ENCODE results near the gene ZBTB32.

ZBTB32 gene

DNA sequence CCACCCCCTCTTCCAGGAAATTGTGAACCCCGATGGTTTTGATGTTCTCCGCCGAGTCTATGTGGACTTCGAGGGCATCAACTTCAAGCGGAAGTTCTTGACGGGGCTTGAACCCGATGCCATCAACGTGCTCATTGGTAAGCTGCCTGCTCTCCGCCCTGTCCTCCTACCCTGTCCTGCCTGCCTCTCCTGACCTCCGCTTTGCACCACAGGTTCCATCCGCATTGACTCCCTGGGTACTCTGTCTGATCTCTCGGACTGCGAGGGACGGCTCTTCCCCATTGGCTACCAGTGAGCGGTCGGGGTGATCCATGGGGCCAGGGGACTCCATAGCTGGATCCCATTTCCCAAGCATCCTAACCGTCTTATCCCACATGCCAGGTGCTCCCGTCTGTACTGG, 26.0 kb downstream of the ZBTB32 start:
- Mint-ChIP-seq H3K4me1 (no peaks in the 10 kb centered on the region), H3K9me3 (no peaks in the 10 kb centered on the region), H3K27me3 (no peaks in the 10 kb centered on the region), H3K27ac (peak overlapping the region; percentile 77), H3K36me3 (peaks cover 63% of the 10 kb centered on the region), H3K4me3 (no peak overlapping the region)
- CTCF ChIA-PET: no interaction called here
- no peak for DNase-seq

DNA sequence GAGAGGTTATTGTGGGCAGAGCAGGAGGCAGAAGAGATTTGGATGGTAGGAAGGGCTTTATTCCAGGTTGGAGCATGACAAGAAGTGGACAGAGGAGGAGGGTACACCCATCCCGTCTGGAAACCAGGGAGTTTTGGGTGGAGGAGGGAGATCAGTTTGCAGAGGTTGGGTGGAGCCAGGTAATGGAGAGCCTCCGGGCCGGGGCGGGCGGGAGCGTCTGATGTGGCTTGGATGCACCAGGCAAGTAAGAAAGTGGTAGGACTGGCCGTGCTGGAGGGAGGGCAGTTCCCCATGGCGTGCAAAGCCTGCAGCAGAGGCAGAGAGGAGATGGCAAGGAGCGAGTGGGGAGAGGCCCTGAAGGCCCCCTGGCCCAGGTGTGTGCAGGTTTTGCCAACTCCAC, 27.0 kb downstream of the ZBTB32 start:
- no peak for DNase-seq
- Mint-ChIP-seq H3K9me3 (no peaks in the 10 kb centered on the region), H3K4me1 (peaks cover 3% of the 10 kb centered on the region), H3K36me3 (peaks cover 60% of the 10 kb centered on the region), H3K27me3 (no peaks in the 10 kb centered on the region), H3K27ac (no peak overlapping the region), H3K4me3 (no peak overlapping the region)
- CTCF ChIA-PET: no interaction called here

DNA sequence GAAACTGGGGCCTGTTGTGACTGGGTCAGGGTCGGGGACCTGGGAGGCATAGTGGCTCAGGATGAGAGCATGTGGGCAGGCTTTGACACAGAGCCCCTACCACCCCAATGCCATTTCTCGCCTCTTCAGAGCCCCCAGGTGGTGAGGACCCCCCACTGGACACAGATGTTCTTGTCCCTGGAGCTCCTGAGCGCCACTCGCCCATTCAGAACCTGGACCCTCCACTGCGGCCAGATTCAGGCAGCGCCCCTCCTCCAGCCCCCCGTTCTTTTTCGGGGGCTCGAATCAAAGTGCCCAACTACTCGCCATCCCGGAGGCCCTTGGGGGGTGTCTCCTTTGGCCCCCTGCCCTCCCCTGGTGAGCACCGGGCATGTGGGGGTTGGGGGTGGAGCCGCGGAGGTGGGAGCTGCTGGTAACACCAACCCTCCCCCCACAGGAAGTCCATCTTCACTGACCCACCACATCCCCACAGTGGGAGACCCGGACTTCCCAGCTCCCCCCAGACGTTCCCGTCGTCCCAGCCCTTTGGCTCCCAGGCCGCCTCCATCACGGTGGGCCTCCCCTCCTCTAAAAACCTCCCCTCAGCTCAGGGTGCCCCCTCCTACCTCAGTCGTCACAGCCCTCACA, 27.5 kb downstream of the ZBTB32 start:
- H3K4me3 Mint-ChIP-seq: no peak overlapping the region
- no peaks in the 10 kb centered on the region for H3K9me3 Mint-ChIP-seq
- peaks cover 60% of the 10 kb centered on the region for H3K36me3 Mint-ChIP-seq
- H3K27me3 Mint-ChIP-seq: no peaks in the 10 kb centered on the region
- no peak overlapping the region for H3K27ac Mint-ChIP-seq
- peaks cover 9% of the 10 kb centered on the region for H3K4me1 Mint-ChIP-seq
- CTCF ChIA-PET: no interaction called here
- no peak for DNase-seq

DNA sequence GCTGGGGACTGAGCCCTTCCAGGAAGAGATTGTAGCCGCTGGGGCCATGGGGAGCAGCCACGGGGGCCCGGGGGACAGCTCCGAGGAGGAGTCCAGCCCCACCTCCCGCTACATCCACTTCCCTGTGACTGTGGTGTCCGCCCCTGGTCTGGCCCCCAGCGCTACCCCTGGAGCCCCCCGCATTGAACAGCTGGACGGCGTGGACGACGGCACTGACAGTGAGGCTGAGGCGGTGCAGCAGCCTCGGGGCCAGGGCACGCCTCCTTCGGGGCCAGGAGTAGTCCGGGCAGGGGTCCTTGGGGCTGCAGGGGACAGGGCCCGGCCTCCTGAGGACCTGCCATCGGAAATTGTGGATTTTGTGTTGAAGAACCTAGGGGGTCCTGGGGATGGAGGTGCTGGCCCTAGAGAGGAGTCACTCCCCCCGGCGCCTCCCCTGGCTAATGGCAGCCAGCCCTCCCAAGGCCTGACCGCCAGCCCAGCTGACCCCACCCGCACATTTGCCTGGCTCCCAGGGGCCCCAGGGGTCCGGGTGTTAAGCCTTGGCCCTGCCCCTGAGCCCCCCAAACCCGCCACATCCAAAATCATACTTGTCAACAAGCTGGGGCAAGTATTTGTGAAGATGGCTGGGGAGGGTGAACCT, 28.3 kb downstream of the ZBTB32 start:
- no peaks in the 10 kb centered on the region for H3K9me3 Mint-ChIP-seq
- H3K27ac Mint-ChIP-seq: no peak overlapping the region
- H3K4me3 Mint-ChIP-seq: no peak overlapping the region
- H3K4me1 Mint-ChIP-seq: peaks cover 16% of the 10 kb centered on the region
- DNase-seq: no peak
- H3K27me3 Mint-ChIP-seq: no peaks in the 10 kb centered on the region
- H3K36me3 Mint-ChIP-seq: peaks cover 59% of the 10 kb centered on the region
- CTCF ChIA-PET: no interaction called here

DNA sequence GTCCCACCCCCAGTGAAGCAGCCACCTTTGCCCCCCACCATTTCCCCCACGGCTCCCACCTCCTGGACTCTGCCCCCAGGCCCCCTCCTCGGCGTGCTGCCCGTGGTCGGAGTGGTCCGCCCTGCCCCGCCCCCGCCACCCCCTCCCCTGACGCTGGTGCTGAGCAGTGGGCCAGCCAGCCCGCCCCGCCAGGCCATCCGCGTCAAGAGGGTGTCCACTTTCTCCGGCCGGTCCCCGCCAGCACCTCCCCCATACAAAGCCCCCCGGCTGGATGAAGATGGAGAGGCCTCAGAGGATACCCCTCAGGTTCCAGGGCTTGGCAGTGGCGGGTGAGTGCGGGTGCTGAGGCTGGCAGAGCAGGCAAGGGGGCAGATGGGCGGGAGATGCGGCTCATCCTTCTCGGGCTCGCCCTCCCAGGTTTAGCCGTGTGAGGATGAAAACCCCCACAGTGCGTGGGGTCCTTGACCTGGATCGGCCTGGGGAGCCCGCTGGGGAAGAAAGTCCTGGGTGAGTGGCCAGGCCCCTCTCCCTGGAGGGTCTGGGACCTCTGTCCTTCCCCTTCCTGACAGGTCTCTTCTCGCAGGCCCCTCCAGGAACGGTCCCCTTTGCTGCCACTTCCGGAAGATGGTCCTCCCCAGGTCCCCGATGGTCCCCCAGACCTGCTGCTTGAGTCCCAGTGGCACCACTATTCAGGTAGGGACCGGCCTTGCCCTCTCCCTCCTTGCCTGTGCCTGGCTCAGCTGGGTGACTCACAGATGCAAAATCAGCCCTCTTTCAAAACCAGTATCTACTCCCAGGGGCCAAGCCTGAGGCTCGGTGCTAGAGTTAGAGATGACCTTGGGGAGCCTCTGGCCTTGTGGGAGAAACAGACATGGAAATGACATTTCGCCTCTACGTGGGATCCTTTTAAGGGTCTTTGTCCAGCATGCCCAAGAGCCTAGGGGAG, 29.1 kb downstream of the ZBTB32 start:
- Mint-ChIP-seq H3K27ac (no peak overlapping the region), H3K4me3 (no peak overlapping the region), H3K9me3 (no peaks in the 10 kb centered on the region), H3K36me3 (peaks cover 58% of the 10 kb centered on the region), H3K27me3 (no peaks in the 10 kb centered on the region), H3K4me1 (peaks cover 16% of the 10 kb centered on the region)
- CTCF ChIA-PET: interaction anchor here (1.4 kb wide), 1 partner anchor 37 kb away, joined by 3 read pairs; no protein-coding TSS in a partner anchor
- DNase-seq: no peak

DNA sequence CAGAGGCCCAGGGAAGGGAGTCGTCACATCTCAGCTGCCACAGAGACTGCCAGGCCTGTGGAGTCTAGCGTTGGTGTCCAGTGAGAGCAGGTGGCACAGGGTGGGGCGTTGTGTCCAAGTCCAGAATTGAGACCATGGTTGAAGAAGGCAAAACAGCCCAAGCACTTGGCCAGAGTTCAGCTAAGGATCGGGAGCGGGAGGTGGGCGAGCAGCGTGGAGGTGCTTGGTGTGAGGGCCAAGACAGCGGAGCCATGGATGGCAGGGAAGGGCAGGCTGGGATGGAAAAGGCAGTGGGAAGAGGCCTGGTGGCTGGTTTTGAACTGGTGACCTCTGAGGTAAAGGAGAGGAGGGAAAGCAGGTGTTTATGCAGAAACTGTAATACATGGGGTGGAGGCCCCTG, 29.9 kb downstream of the ZBTB32 start:
- no peaks in the 10 kb centered on the region for H3K9me3 Mint-ChIP-seq
- DNase-seq: no peak
- no peak overlapping the region for H3K27ac Mint-ChIP-seq
- H3K4me3 Mint-ChIP-seq: no peak overlapping the region
- CTCF ChIA-PET: interaction anchor here (1.4 kb wide), 1 partner anchor 38 kb away, joined by 3 read pairs; no protein-coding TSS in a partner anchor
- H3K36me3 Mint-ChIP-seq: peaks cover 53% of the 10 kb centered on the region
- peaks cover 21% of the 10 kb centered on the region for H3K4me1 Mint-ChIP-seq
- no peaks in the 10 kb centered on the region for H3K27me3 Mint-ChIP-seq

DNA sequence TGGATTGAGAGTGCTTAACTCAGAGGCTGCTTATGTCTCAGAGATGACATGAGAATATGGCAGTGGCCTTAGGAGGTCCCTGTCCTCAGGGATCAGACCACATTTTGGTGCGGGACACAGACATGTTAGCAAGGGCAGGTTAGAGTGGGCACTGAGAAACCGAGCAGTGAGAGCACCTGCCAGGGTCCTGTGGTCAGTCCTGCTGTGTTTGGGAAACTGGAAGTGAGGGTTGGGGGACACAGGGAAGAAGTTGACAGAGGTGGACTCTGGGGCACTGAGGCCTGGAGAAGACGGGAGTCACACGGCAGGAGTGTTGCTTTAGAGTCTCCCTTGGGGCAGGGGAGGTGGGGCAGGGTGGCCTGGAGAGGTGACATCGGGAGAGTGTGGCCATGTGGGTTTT, 30.5 kb downstream of the ZBTB32 start:
- no peak for DNase-seq
- no peak overlapping the region for H3K4me3 Mint-ChIP-seq
- CTCF ChIA-PET: interaction anchor here (1.4 kb wide), 1 partner anchor 38 kb away, joined by 3 read pairs; no protein-coding TSS in a partner anchor
- H3K4me1 Mint-ChIP-seq: peaks cover 24% of the 10 kb centered on the region
- no peaks in the 10 kb centered on the region for H3K9me3 Mint-ChIP-seq
- peak overlapping the region; percentile 19 for H3K27ac Mint-ChIP-seq
- peaks cover 52% of the 10 kb centered on the region for H3K36me3 Mint-ChIP-seq
- no peaks in the 10 kb centered on the region for H3K27me3 Mint-ChIP-seq

DNA sequence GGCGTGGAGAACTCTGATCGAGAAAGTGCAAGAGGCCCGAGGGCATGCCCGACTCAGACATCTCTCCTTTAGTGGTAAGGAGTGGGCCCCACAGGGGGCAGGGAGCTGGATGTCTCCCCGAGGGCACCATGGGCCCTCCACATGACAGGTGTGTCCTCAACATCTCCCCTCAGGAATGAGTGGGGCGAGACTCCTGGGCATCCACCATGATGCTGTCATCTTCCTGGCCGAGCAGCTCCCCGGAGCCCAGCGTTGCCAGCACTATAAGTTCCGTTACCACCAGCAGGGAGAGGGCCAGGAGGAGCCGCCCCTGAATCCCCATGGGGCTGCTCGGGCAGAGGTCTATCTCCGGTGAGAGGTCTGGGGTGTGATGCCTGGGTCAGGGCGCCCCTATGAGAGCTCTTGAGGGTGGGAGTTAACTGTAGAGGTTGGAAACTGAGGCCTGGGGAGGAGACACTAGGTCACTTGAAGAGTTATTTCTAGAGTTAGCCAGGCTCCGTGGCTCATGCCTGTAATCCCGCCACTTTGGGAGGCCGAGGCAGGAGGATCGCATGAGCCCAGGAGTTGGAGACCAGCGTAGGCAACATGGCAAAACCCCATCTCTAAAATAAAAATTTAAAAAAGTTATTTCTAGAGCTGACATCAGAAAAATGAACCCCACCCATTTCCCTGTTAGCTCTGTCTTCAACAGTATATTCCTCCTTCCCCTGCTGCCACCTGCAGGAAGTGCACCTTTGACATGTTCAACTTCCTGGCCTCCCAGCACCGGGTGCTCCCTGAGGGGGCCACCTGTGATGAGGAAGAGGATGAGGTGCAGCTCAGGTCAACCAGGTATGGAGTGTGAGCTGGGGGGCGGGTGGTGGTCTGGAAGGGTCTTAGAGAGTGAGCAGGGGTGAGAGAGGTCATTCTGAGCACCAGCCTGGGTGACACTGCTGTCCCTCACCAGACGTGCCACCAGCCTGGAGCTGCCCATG, 32.8 kb downstream of the ZBTB32 start:
- H3K4me1 Mint-ChIP-seq: peaks cover 34% of the 10 kb centered on the region
- no peak overlapping the region for H3K4me3 Mint-ChIP-seq
- DNase-seq: peak; percentile 59
- CTCF ChIA-PET: interaction anchor here (0.6 to 1.9 kb wide), 7 partner anchors 11 to 89 kb away, joined by 3 to 11 read pairs (median 5); partner anchors contain the start of genes COX6B1 and LIN37
- no peaks in the 10 kb centered on the region for H3K27me3 Mint-ChIP-seq
- no peaks in the 10 kb centered on the region for H3K9me3 Mint-ChIP-seq
- peaks cover 37% of the 10 kb centered on the region for H3K36me3 Mint-ChIP-seq
- H3K27ac Mint-ChIP-seq: peak overlapping the region; percentile 74

DNA sequence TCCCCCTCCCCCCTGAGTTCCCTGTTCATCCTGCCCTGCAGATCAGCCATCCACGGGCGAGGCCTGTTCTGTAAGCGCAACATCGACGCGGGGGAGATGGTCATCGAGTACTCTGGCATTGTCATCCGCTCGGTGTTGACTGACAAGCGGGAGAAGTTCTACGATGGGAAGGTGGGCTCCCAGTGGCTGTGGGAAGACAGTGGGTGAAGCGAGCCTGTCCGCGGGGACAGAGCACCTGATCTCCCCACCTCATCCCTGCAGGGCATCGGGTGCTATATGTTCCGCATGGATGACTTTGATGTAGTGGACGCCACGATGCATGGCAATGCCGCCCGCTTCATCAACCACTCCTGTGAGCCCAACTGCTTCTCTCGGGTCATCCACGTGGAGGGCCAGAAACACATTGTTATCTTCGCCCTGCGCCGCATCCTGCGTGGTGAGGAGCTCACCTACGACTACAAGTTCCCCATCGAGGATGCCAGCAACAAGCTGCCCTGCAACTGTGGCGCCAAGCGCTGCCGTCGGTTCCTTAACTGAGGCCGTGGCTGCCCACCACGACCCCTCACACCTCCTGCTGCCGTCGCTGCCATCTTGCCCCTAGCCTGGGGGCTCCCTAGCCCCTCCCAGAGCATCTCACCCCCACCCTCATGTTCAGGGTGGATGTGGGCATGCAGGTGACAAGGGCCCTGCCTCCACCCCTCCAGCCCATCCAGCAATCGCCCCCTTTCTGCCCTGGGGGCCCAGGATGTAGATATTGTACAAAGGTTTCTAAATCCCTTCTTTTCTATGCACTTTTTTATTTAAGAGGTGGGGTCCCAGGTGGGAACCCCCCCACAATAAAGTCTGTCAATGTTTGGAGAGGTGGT, 33.9 kb downstream of the ZBTB32 start:
- peaks cover 42% of the 10 kb centered on the region for H3K36me3 Mint-ChIP-seq
- H3K4me3 Mint-ChIP-seq: no peak overlapping the region
- CTCF ChIA-PET: interaction anchor here (1.1 to 1.9 kb wide), 6 partner anchors 10 to 90 kb away, joined by 3 to 8 read pairs (median 4); partner anchors contain the start of genes COX6B1 and LIN37
- no peak for DNase-seq
- H3K4me1 Mint-ChIP-seq: peaks cover 44% of the 10 kb centered on the region
- no peaks in the 10 kb centered on the region for H3K9me3 Mint-ChIP-seq
- H3K27ac Mint-ChIP-seq: no peak overlapping the region
- no peaks in the 10 kb centered on the region for H3K27me3 Mint-ChIP-seq

DNA sequence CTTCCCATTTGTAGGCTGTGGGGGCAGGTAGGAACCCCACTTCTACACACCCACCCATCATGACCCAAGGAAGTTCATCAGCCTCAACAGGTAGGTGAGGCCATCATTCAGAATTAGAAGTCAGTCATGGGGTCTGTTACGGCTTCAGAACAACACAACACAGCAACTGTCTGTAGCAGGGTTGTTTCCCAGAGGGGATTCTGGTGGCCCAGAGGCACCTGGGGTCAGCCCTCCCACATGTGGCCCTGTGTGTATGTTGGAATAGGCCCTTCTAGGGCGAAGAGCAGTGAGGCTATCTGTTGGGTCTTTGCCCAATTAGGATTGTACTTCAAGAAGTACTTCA, 34.5 kb downstream of the ZBTB32 start:
- no peak overlapping the region for H3K27ac Mint-ChIP-seq
- H3K36me3 Mint-ChIP-seq: peaks cover 39% of the 10 kb centered on the region
- DNase-seq: no peak
- CTCF ChIA-PET: interaction anchor here (1.1 to 1.5 kb wide), 3 partner anchors 36 to 44 kb away, joined by 3 to 4 read pairs (median 3); no protein-coding TSS in a partner anchor
- H3K4me1 Mint-ChIP-seq: peaks cover 47% of the 10 kb centered on the region
- no peaks in the 10 kb centered on the region for H3K9me3 Mint-ChIP-seq
- no peak overlapping the region for H3K4me3 Mint-ChIP-seq
- H3K27me3 Mint-ChIP-seq: no peaks in the 10 kb centered on the region

DNA sequence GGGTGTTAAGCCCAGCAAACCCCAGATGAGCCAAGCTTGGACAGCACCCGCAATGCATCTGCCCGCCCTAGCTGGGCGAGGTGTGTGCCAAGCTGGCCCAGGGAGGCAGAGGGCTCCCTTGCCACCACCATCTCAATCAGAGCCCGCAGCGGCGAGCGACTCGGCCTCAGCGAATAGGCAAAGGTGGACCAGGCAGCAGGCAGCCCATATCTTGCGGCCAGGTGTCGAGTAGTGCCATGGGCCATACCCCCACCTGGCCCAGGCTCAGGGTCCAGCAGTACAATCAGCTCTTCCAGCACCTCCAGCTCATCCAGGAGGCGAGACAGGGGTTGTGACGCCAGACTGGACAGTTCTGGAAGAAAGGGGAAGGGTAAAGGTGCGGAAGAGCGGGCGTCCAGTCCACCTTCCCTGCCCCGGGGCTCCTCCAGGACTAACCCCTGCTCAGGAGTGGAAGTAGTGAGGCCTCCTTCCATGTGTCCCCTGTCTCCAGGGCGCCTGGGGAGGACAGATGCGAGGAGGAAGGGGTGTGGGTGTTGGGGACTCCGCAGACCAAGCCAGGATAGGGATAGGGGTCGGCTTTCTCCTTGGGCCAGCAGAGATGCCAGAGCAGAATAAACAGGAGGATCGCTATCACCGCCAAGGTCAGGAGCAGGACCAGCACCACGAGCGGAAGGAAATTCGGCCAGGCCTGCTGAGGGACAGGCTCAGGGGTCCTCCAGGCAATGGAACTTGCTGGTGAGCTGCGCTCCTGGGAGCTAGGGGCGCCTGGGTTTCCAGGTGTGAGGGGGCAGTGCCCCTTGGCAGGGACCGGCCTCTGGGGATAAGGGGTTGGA, 35.1 kb downstream of the ZBTB32 start:
- H3K4me1 Mint-ChIP-seq: peaks cover 54% of the 10 kb centered on the region
- DNase-seq: no peak
- peak overlapping the region; percentile 42 for H3K27ac Mint-ChIP-seq
- H3K36me3 Mint-ChIP-seq: peaks cover 37% of the 10 kb centered on the region
- CTCF ChIA-PET: interaction anchor here (0.6 to 1.6 kb wide), 5 partner anchors 21 to 126 kb away, joined by 3 to 10 read pairs (median 5); partner anchors contain the start of gene KMT2B
- H3K4me3 Mint-ChIP-seq: peak overlapping the region; percentile 90
- no peaks in the 10 kb centered on the region for H3K27me3 Mint-ChIP-seq
- no peaks in the 10 kb centered on the region for H3K9me3 Mint-ChIP-seq

DNA sequence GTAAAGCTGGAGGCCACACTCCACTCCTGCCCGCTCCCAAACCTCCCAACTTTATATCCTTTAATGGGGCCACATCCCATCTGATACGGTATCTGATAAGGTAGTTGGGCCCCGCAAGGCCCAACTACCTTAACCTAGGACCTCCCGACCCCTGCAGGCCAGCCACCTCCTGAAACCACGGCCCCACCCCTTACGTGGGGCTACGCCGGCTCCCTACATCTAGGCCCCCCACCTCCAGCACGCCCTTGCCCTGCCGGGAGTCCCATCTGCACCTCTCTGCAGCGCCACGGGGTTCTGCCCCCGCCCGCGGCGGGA, 35.7 kb downstream of the ZBTB32 start:
- H3K4me1 Mint-ChIP-seq: peaks cover 55% of the 10 kb centered on the region
- peak overlapping the region; percentile 90 for H3K4me3 Mint-ChIP-seq
- H3K27me3 Mint-ChIP-seq: no peaks in the 10 kb centered on the region
- H3K9me3 Mint-ChIP-seq: no peaks in the 10 kb centered on the region
- no peak for DNase-seq
- CTCF ChIA-PET: interaction anchor here (0.6 to 1.6 kb wide), 8 partner anchors 22 to 194 kb away, joined by 3 to 10 read pairs (median 4); partner anchors contain the start of gene KMT2B
- H3K36me3 Mint-ChIP-seq: peaks cover 32% of the 10 kb centered on the region
- peak overlapping the region; percentile 15 for H3K27ac Mint-ChIP-seq

Measured in activated naive CD4-positive, alpha-beta T cell treated with anti-CD3 and anti-CD28 coated beads, Interleukin-2, amount 10 ng/mL, durations not matched to agents 7 days and 5 days (primary cell).